ENCODE data around the gene DEGS2. TPM values are rescaled to one million over a fixed set of nuclear protein-coding genes. Genes with fewer than 3 reads are reported as not detected.

DEGS2 gene
- total RNA-seq, 4 donors from 2014 or later: 0.88 to 26.6 (median 1.5) TPM

DNA sequence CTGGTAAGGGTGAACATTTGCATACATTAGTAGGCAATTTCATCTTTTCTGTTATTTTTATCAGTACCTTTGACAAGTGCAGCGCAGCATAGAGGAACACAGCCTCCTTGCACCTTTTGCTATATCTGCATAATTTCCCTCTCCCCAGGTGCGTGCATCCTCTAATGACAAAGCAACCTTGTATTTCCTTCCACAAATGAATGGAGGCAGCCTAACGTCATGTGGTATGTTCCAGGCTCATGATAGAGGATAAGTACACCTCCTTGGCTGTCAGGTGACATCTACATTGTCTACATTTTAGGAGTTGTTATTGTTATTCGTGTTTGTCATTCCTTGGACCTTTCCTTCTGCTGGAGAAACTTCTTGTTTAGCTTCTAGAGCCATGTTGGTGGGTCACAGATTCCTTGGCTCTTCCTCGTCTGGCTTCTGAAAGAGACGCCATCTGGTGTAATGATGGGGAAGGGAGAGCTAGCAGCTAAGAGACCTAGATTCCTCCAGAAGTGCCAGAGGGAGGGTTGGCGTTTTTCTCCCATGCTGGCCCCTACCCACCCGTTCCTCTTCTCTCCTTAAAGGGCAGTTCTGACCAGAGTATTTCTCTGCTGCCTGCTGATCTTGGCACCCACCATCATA is 57.2 kb downstream of the DEGS2 start:
- Histone ChIP-seq H3K4me1 (peaks cover 0 to 29% of the 10 kb centered on the region in 2 donors), H3K27me3 (no peaks in the 10 kb centered on the region)

DNA sequence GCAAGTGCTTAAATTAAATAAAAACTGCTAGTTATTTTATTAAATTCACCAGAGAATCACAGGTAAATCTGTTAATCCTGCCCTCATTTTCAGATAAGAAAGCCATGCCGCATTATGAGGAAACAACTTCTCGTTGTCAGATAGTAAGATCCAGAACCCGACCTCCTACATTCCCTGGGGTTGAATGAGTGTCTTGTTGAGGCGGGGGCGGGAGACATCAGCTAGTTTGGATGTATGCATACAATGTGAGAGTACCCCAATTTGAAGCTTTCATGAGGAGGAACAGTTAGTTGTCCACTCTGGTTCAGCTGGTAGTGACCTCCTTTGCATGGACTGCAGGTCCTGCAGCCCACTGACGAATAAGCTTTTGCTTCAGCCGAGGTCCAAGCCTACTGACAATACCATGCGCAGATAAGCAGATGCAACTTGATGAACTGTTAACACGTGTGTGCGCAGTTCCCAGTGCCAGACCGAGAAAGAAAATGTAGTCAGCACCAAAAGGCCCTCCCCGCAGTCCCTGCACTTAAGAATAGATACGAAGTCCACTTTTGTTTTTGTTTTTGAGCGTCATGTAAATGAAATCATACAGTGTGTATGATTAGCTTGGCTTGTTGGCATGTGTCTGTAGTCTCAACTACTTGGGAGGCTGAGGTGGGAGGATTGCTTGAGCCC is 59.3 kb downstream of the DEGS2 start:
- H3K4me1 ChIP-seq: peaks cover 0 to 21% of the 10 kb centered on the region in 2 donors
- no peak for DNase-seq
- intact Hi-C loops (cut with DNase I; ENCODE audit: low total_unique reads): no loop called here
- no peaks in the 10 kb centered on the region for H3K36me3 ChIP-seq
- H3K9me3 ChIP-seq: no peaks in the 10 kb centered on the region
- no peaks in the 10 kb centered on the region for H3K27me3 ChIP-seq
- H3K27ac ChIP-seq: no peak overlapping the region
- no peak for TF ChIP-seq POLR2A (IDR thresholded peaks at IDR 0.05)
- no peak for TF ChIP-seq CTCF (IDR thresholded peaks at IDR 0.05)
- H3K4me3 ChIP-seq: no peak overlapping the region

More for the DNA sequence above, 57.2 kb downstream of the DEGS2 start:
- Histone ChIP-seq H3K4me3 (no peak overlapping the region), H3K9me3 (no peaks in the 10 kb centered on the region), H3K36me3 (no peaks in the 10 kb centered on the region), H3K27ac (peak overlapping the region; percentile 68 to 87)
- DNase-seq: no peak
- intact Hi-C loops (cut with DNase I; ENCODE audit: low total_unique reads): no loop called here
- TF ChIP-seq CTCF (IDR thresholded peaks at IDR 0.05): no peak

DNA sequence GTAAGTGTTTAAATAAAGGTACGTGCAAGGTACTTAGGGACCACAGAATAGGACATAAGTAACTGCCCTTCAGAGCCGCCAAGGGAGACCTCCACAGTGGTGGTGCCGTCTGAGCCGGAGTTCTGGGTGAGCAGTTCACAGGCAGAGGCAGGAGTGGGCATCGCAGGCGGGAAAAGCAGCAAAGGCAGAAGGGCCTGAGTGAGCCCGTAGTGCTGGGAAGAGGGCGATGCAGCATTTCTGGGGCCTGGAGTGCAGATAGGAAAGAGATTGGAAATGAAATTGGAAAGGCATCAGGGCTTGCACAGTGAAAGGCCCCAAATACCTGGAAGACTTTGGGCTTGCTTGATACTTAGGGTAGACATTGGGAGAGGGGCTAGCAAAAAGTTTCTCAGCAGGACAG is 61.3 kb downstream of the DEGS2 start:
- peaks cover 0 to 8% of the 10 kb centered on the region in 2 donors for H3K4me1 ChIP-seq
- no peaks in the 10 kb centered on the region for H3K27me3 ChIP-seq
- DNase-seq: no peak
- H3K9me3 ChIP-seq: no peaks in the 10 kb centered on the region
- no peak for TF ChIP-seq POLR2A (IDR thresholded peaks at IDR 0.05)
- no peak for TF ChIP-seq CTCF (IDR thresholded peaks at IDR 0.05)
- H3K36me3 ChIP-seq: no peaks in the 10 kb centered on the region
- no peak overlapping the region for H3K4me3 ChIP-seq
- no peak overlapping the region for H3K27ac ChIP-seq
- intact Hi-C loops (cut with DNase I; ENCODE audit: low total_unique reads): no loop called here

DNA sequence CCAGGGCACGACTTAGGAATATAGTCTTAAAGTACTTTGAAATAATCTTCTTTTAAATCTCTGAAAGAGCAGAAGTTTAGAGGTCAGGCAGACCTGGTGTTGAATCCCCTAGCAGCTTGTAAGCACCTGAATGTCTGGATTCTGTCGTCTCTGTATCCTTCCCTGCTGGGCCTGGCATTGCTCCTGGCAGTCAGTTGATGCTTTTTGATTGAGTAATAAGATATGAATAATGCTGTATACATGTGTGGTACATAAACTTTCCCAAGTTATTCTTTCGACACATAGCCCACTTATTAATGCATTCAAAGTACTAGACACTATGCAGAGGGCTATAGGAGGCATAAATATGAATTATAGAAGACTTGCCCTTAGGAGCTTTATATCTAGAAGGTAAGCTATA is 62.8 kb downstream of the DEGS2 start:
- intact Hi-C loops (cut with DNase I; ENCODE audit: low total_unique reads): no loop called here
- H3K36me3 ChIP-seq: no peaks in the 10 kb centered on the region
- DNase-seq: no peak
- no peaks in the 10 kb centered on the region for H3K9me3 ChIP-seq
- H3K27me3 ChIP-seq: no peaks in the 10 kb centered on the region
- no peaks in the 10 kb centered on the region for H3K4me1 ChIP-seq
- no peak for TF ChIP-seq CTCF (IDR thresholded peaks at IDR 0.05)
- TF ChIP-seq POLR2A (IDR thresholded peaks at IDR 0.05): no peak
- no peak overlapping the region for H3K4me3 ChIP-seq
- no peak overlapping the region for H3K27ac ChIP-seq

MicroRNAs within 50 kb of the gene (microRNA counts, 767-probe panel; counts per million panel counts)
- microRNA hsa-miR-151b (0 counts per million in 2 donors), microRNA hsa-miR-342-3p (7,519 to 9,256 counts per million in 2 donors), microRNA hsa-miR-342-5p (0 counts per million in 2 donors)

Small RNAs within 50 kb of the gene (microRNA-seq; reads per million reads assigned to microRNA genes)
- gene MIR151B (ENCODE audit: borderline microRNAs expressed, borderline replicate concordance) (272 reads per million, percentile 69 among the genes with 10 or more reads in this experiment), gene MIR342 (ENCODE audit: borderline microRNAs expressed, borderline replicate concordance) (1,780 reads per million, percentile 85 among the genes with 10 or more reads in this experiment)

Small RNAs within 50 kb of the gene (small RNA-seq; reads per million reads assigned to genes)
- gene MIR151B (1.4 reads per million, percentile 63 among the genes with 10 or more reads in this experiment), gene MIR342 (33.2 reads per million, percentile 92 among the genes with 10 or more reads in this experiment)

Other genes with a start within 250 kb of the DEGS2 start
- 100 to 1,000 TPM in 1 of 4 donors, 10 to 100 TPM in 3; 22.1 to 133 (median 67.5) TPM for gene EVL, start 94.2 kb downstream of the DEGS2 start, total RNA-seq
- gene YY1, start 79.5 kb upstream of the DEGS2 start, total RNA-seq: 10 to 100 TPM; 40.2 to 61.7 (median 53.2) TPM
- 100 to 1,000 TPM in 1 of 4 donors, 10 to 100 TPM in 3; 16.2 to 850 (median 60.1) TPM for gene SLC25A29, start 146.8 kb upstream of the DEGS2 start, total RNA-seq
- gene SLC25A47, start 163.7 kb upstream of the DEGS2 start, total RNA-seq: not detected
- 10 to 100 TPM in 3 of 4 donors, 1 to 10 TPM in 1; 2.6 to 53.8 (median 14.5) TPM for gene WDR25, start 216.8 kb upstream of the DEGS2 start, total RNA-seq